Heart left ventricle (tissue), 16 donors: Measurements from ENCODE around the gene MINDY4. TPM values are rescaled to one million over a fixed set of nuclear protein-coding genes. Genes with fewer than 3 reads are reported as not detected.
A peak's percentile ranks its signal among the peaks of the same experiment; 100 is the strongest.

ENCODE experiments used
- ATAC-seq, 4 donors: fragments of 200-7000 bp; cut with Tn5 transposase; one replicate each; pipeline ENCODE4 v1.9.1; 2020 to 2022; ENCODE audit warnings: moderate library complexity in 4 of 4, mild to moderate bottlenecking in 3 of 4, moderate number of reproducible peaks in 1 of 4
- DNase-seq, 5 donors: peaks; one replicate each; pipeline ENCODE4 v3.0.0-alpha.2; 2020
- H3K27ac ChIP-seq, 12 donors: fragments of 200-600 bp; sonication (generic) in 4 of 12; one replicate each; pipeline versions ENCODE4 v1.5.0 to v1.8.0; 2016 to 2022; ENCODE audit warnings: mild to moderate bottlenecking in 2 of 12
- H3K27me3 ChIP-seq, 9 donors: fragments of 200-600 bp; sonication (generic) in 2 of 9; one replicate each; pipeline versions ENCODE4 v1.5.1 to v1.8.0; 2016 to 2022; ENCODE audit warnings: mild to moderate bottlenecking in 3 of 9
- H3K36me3 ChIP-seq, 9 donors: fragments of 200-600 bp; sonication (generic) in 2 of 9; one replicate each; pipeline versions ENCODE4 v1.5.0 to v1.8.0; 2018 to 2022; ENCODE audit warnings: mild to moderate bottlenecking in 2 of 9
- H3K4me1 ChIP-seq, 12 donors: fragments of 200-600 bp; sonication (generic) in 4 of 12; one replicate each; pipeline versions ENCODE4 v1.5.0 to v1.8.0; 2016 to 2022; ENCODE audit warnings: mild to moderate bottlenecking in 3 of 12
- H3K4me3 ChIP-seq, 12 donors: fragments of 200-600 bp; sonication (generic) in 4 of 12; one replicate each; pipeline versions ENCODE4 v1.5.0 to v1.8.0; 2017 to 2022; ENCODE audit warnings: mild to moderate bottlenecking in 9 of 12, moderate library complexity in 4 of 12
- H3K9me3 ChIP-seq, 12 donors: fragments of 200-600 bp; sonication (generic) in 4 of 12; one replicate each; pipeline versions ENCODE4 v1.5.0 to v1.8.0; 2016 to 2022; ENCODE audit warnings: mild to moderate bottlenecking in 1 of 12
- CTCF ChIP-seq, 12 donors: fragments of 200-600 bp; sonication (generic) in 4 of 12; IDR thresholded peaks; one replicate each; pipeline versions ENCODE4 v1.5.0 to v1.8.0; 2018 to 2022; ENCODE audit warnings: antibody characterized with exemption in 12 of 12, mild to moderate bottlenecking in 5 of 12
- POLR2A ChIP-seq, 2 donors: fragments of 450-650 bp; IDR thresholded peaks; one replicate each; pipeline ENCODE4 v1.6.1; 2017; ENCODE audit warnings: antibody characterized with exemption in 2 of 2, mild to moderate bottlenecking in 2 of 2, moderate library complexity in 2 of 2
- WGBS, 4 donors: extraction: QIAGEN DNeasy Blood & Tissue Kit in 2 of 4; methylation state at CpG; one replicate each; pipeline versions ENCODE4 v1.1.5 to v1.1.7; 2013 to 2018; 5-methylcytosine and 5-hydroxymethylcytosine counted together
- intact Hi-C, 10 donors: fragments of 100-400 bp; cut with DNase I; formaldehyde crosslinking; loops; one replicate each; pipeline versions ENCODE4 v1.11.1 to v1.14.2; 2022
- polyA plus RNA-seq, 2 donors: library from polyadenylated mRNA; stranded (reverse); fragments of 200-250 nt; gene quantifications; one replicate each; pipeline ENCODE4 v1.2.3, GENCODE V29; 2013
- total RNA-seq, 9 donors: library from RNA; depleted of rRNA in 2 of 9; stranded (reverse); fragments of >200 nt in 2 of 9; fragmentation: NEBNext Ultra II Directional in 3 of 9; extraction: Animal tissue kit (Norgen Biotek cat#: 25700) in 3 of 9; gene quantifications; one replicate each; pipeline versions ENCODE4 v1.1.0 to v1.2.4, GENCODE V29; 2016 to 2023
- donor health status: ischemic (EF 13 %, LVEDD 7.1; RV severe dilation, severe dysfunction).
- donor health status: healthy with polysubstance abuse.
- donor health status: DM: no; HTN: yes; CAD: no.
- donor health status: DM: no; HTN: no; CAD: no.
- donor health status: ischemic (EF 25% LVEDD 6.9; RV normal size, moderate dysfunction).
- donor health status: ischemic (EF 25% LVEDD 5.7; RV mildly dilated, moderate dysfunction).
- donor health status: healthy.
- donor health status: DM: yes; HTN: yes; CAD: no.
- donor health status: ischemic (EF 35%, LVEDD 5.7; RV mildly dilated, moderate dysfunction).
- donor health status: nonischemic (EF 11% LVEDD 7.7; RV severe dilation, severe dysfunction).
- donor health status: DM: yes; HTN: yes; CAD: no.
- donor health status: PGD.
- donor health status: ischemic (EF 29% LVEDD 5.4; RV normal size, mild dysfunction).
- donor health status: nonischemic (EF 23%, LVEDD 6.1; RV moderate dilation, normal function).

MINDY4 gene
- total and polyA plus RNA-seq, 11 donors, result 1.3 to 6.0 (median 2.9) TPM

GRCh38 chr7:30881448-30881847 is 110.2 kb downstream of the MINDY4 start:
- H3K9me3 ChIP-seq, result no peaks in the 10 kb centered on the region
- ATAC-seq (no peak), DNase-seq (no peak)
- H3K27ac ChIP-seq, result no peak overlapping the region
- no peak for TF ChIP-seq CTCF (IDR thresholded peaks at IDR 0.05)
- no peak for TF ChIP-seq POLR2A (IDR thresholded peaks at IDR 0.05)
- intact Hi-C loops, result no loop called here
- no peaks in the 10 kb centered on the region for H3K27me3 ChIP-seq
- H3K4me1 ChIP-seq, result peaks cover 0 to 18% (median 6%) of the 10 kb centered on the region in 12 donors
- H3K4me3 ChIP-seq, result no peak overlapping the region
- peaks cover 0 to 7% (median 0%) of the 10 kb centered on the region in 9 donors for H3K36me3 ChIP-seq
- WGBS, 4 donors, result 92 to 95% (median 94%) methylated on average over 7 of the region's 7 CpGs

- H3K4me1 ChIP-seq, result peaks cover 0 to 35% (median 6%) of the 10 kb centered on the region in 12 donors
- no peak for DNase-seq
- no peak overlapping the region for H3K27ac ChIP-seq
- no peak for TF ChIP-seq CTCF (IDR thresholded peaks at IDR 0.05)
- TF ChIP-seq POLR2A (IDR thresholded peaks at IDR 0.05), result no peak
- H3K4me3 ChIP-seq, result no peak overlapping the region
- H3K27me3 ChIP-seq, result no peaks in the 10 kb centered on the region
- ATAC-seq, result no peak
- intact Hi-C loops, result no loop called here
- H3K36me3 ChIP-seq, result peaks cover 0 to 5% (median 0%) of the 10 kb centered on the region in 9 donors
- H3K9me3 ChIP-seq, result no peaks in the 10 kb centered on the region
Measured at GRCh38 chr7:30884881-30885280, 113.7 kb downstream of the MINDY4 start.

GRCh38 chr7:30886608-30887011 is 115.4 kb downstream of the MINDY4 start:
- Histone ChIP-seq H3K4me3 (no peak overlapping the region), H3K36me3 (peaks cover 0 to 5% (median 0%) of the 10 kb centered on the region in 9 donors), H3K27me3 (no peaks in the 10 kb centered on the region), H3K27ac (no peak overlapping the region), H3K4me1 (peaks cover 0 to 35% (median 6%) of the 10 kb centered on the region in 12 donors), H3K9me3 (peaks cover 0 to 6% (median 0%) of the 10 kb centered on the region in 12 donors)
- intact Hi-C loops, result no loop called here
- TF ChIP-seq POLR2A (IDR thresholded peaks at IDR 0.05) (no peak), CTCF (IDR thresholded peaks at IDR 0.05) (no peak)
- DNase-seq (no peak), ATAC-seq (peak in 2 of 4 donors; percentile 21)
- 80 to 88% (median 83%) methylated on average over 7 of the region's 7 CpGs for WGBS, 4 donors

- TF ChIP-seq POLR2A (IDR thresholded peaks at IDR 0.05) (no peak), CTCF (IDR thresholded peaks at IDR 0.05) (no peak)
- intact Hi-C loops, result no loop called here
- peaks cover 0 to 36% (median 8%) of the 10 kb centered on the region in 12 donors for H3K4me1 ChIP-seq
- ATAC-seq, result no peak
- no peak overlapping the region for H3K4me3 ChIP-seq
- H3K36me3 ChIP-seq, result peaks cover 0 to 5% (median 0%) of the 10 kb centered on the region in 9 donors
- H3K27ac ChIP-seq, result no peak overlapping the region
- peaks cover 0 to 6% (median 0%) of the 10 kb centered on the region in 12 donors for H3K9me3 ChIP-seq
- DNase-seq, result no peak
- no peaks in the 10 kb centered on the region for H3K27me3 ChIP-seq
- WGBS, 4 donors, result 82 to 87% (median 85%) methylated on average over 9 to 10 of the region's 10 CpGs
Measured at GRCh38 chr7:30887464-30887872, 116.3 kb downstream of the MINDY4 start.
